Right lobe of liver (tissue), 6 donors: ENCODE measurements around the gene HDAC10. TPM values are rescaled to one million over a fixed set of nuclear protein-coding genes. Genes with fewer than 3 reads are reported as not detected.

Experiments
- ATAC-seq, 4 donors: fragments of 200-7000 bp; cut with Tn5 transposase; one replicate each; pipeline ENCODE4 v1.9.1; 2020; ENCODE audit warnings: mild to moderate bottlenecking in 4 of 4, moderate library complexity in 4 of 4
- DNase-seq, 3 donors: peaks; one replicate each; pipeline ENCODE4 v3.0.0-alpha.2; 2020
- H3K27ac ChIP-seq, 3 donors: fragments of 200-600 bp; one replicate each; pipeline ENCODE4 v1.8.0; 2022
- H3K27me3 ChIP-seq, 2 donors: fragments of 200-600 bp; one replicate each; pipeline ENCODE4 v1.8.0; 2022
- H3K36me3 ChIP-seq, 4 donors: fragments of 200-600 bp; sonication (generic) in 1 of 4; one replicate each; pipeline versions ENCODE4 v1.5.1 to v1.8.0; 2017 to 2022; ENCODE audit warnings: control low read depth in 1 of 4
- H3K4me1 ChIP-seq, 4 donors: fragments of 200-600 bp; sonication (generic) in 1 of 4; one replicate each; pipeline versions ENCODE4 v1.5.1 to v1.8.0; 2017 to 2022; ENCODE audit warnings: control low read depth in 1 of 4
- H3K4me3 ChIP-seq, 3 donors: fragments of 200-600 bp; one replicate each; pipeline ENCODE4 v1.8.0; 2022
- H3K9me3 ChIP-seq, 4 donors: fragments of 200-600 bp; sonication (generic) in 1 of 4; one replicate each; pipeline versions ENCODE4 v1.5.1 to v1.8.0; 2017 to 2022; ENCODE audit warnings: control low read depth in 1 of 4
- CTCF ChIP-seq, 4 donors: fragments of 200-600 bp in 3 of 4; fragments of 450-650 bp in 1 of 4; IDR thresholded peaks; one replicate each; pipeline versions ENCODE4 v1.5.1 to v1.8.0; 2016 to 2022; ENCODE audit warnings: antibody characterized with exemption in 4 of 4, mild to moderate bottlenecking in 2 of 4
- POLR2A ChIP-seq: fragments of 450-650 bp; IDR thresholded peaks from one replicate; pipeline ENCODE4 v1.6.1; 2017; ENCODE audit warnings: antibody characterized with exemption, mild to moderate bottlenecking
- WGBS: methylation state at CpG from one replicate; pipeline ENCODE4 v1.1.6; 2018; ENCODE audit warnings: low coverage, low lambda C conversion rate; ENCODE audit not compliant: insufficient coverage; ENCODE audit errors: missing lambda C conversion rate; 5-methylcytosine and 5-hydroxymethylcytosine counted together
- intact Hi-C, 2 donors: fragments of 100-400 bp; cut with DNase I; formaldehyde crosslinking; loops; one replicate each; pipeline versions ENCODE4 v1.11.2 to v1.14.1; 2022
- total RNA-seq, 6 experiments: library from RNA; depleted of rRNA in 2 of 6; stranded (reverse); fragments of >200 nt in 2 of 6; fragmentation: NEBNext Ultra II Directional in 3 of 6; extraction: Animal tissue kit (Norgen Biotek cat#: 25700) in 3 of 6; gene quantifications; one replicate each; pipeline versions ENCODE4 v1.1.0 to v1.2.4, GENCODE V29; 2016 to 2023
- donor health status: DM: no; HTN: yes; CAD: no.
- donor health status: DM: no; HTN: no; CAD: no.
- donor health status: DM: no; HTN: no; CAD: no.
- donor health status: DM: no; HTN: yes; CAD: no.
- donor health status: DM: no; HTN: yes; CAD: no.

Gene HDAC10
- total RNA-seq, 6 experiments from 2014 or later: 19.6 to 30.5 (median 23.0) TPM

- intact Hi-C loops: no loop called here
- DNase-seq: peak in 1 of 3 donors; percentile 12
- H3K36me3 ChIP-seq: peaks cover 0 to 38% (median 4%) of the 10 kb centered on the region in 4 donors
- no peak overlapping the region for H3K4me3 ChIP-seq
- WGBS: 98% methylated on average over 5 of the region's 9 CpGs
- H3K4me1 ChIP-seq: no peaks in the 10 kb centered on the region
- H3K9me3 ChIP-seq: no peaks in the 10 kb centered on the region
- TF ChIP-seq POLR2A: no peak
- TF ChIP-seq CTCF (IDR thresholded peaks at IDR 0.05): no peak
- H3K27me3 ChIP-seq: no peaks in the 10 kb centered on the region
- no peak for ATAC-seq
- H3K27ac ChIP-seq: no peak overlapping the region
Observed at GRCh38 chr22:50228366-50228765, 22.7 kb downstream of the HDAC10 start.

DNA sequence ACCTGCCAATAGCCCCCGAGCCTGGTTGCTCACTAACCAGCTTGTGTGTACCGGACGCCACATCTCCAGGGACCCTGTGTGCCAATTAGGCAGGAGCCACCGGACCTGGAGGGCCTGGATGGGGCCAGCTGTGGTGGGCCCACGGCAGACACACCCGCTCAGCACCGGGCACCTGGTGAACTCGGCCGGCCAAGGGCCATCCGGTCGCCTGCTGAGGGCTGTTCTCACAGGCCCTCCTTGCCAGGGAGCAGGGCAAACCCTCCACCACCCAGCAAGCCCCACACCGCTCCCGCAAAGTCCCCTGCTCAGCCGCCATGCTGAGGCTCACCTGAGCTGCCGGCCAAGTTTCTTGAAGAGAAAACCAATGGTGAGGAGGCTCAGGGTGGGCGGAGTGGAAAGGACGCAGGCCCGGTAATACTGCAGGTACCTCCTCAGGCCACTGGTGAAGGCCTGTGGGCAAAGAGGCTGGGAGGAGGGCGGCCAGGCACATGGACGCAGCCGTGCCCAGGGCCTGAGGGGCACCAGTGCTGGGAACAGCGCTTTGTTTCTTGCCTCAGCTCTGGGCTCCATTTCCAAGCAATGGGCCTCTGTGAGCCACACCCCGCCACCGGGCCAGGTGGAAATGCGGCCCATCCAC lies 23.4 kb downstream of the HDAC10 start:
- DNase-seq: no peak
- WGBS: 97% methylated on average over 5 of the region's 25 CpGs

DNA sequence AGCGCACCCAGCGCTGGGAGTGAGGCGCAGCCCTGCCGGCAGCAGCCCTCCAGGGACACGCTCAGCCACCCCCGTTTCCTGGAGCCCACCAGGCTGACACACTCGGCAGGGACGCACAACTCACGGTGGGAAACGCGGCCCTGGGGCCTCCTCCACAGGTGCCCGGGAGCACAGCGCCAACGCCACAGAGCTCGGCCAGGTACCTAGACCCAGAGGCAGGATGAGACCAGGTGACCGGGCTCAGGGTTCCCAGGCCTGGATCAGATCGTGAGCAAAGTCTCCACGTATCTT lies 24.2 kb downstream of the HDAC10 start:
- DNase-seq (no peak), ATAC-seq (no peak)
- no peak for TF ChIP-seq POLR2A
- no peak for TF ChIP-seq CTCF (IDR thresholded peaks at IDR 0.05)
- no peak overlapping the region for H3K27ac ChIP-seq
- H3K27me3 ChIP-seq: no peaks in the 10 kb centered on the region
- no CpG with 5 or more reads among the region's 18 CpGs for WGBS
- intact Hi-C loops: no loop called here
- no peak overlapping the region for H3K4me3 ChIP-seq
- peaks cover 0 to 43% (median 7%) of the 10 kb centered on the region in 4 donors for H3K36me3 ChIP-seq
- no peaks in the 10 kb centered on the region for H3K4me1 ChIP-seq
- H3K9me3 ChIP-seq: no peaks in the 10 kb centered on the region

More for the DNA sequence above, 23.4 kb downstream of the HDAC10 start:
- H3K27me3 ChIP-seq: no peaks in the 10 kb centered on the region
- no peaks in the 10 kb centered on the region for H3K9me3 ChIP-seq
- no peaks in the 10 kb centered on the region for H3K4me1 ChIP-seq
- no peak overlapping the region for H3K4me3 ChIP-seq
- ATAC-seq: no peak
- no peak overlapping the region for H3K27ac ChIP-seq
- peaks cover 0 to 38% (median 2%) of the 10 kb centered on the region in 4 donors for H3K36me3 ChIP-seq
- TF ChIP-seq POLR2A: no peak
- TF ChIP-seq CTCF (IDR thresholded peaks at IDR 0.05): no peak
- intact Hi-C loops: no loop called here

GRCh38 chr22:50226063-50226874 lies 24.8 kb downstream of the HDAC10 start:
- Histone ChIP-seq H3K4me1 (no peaks in the 10 kb centered on the region), H3K27ac (no peak overlapping the region), H3K36me3 (peaks cover 0 to 49% (median 8%) of the 10 kb centered on the region in 4 donors), H3K27me3 (no peaks in the 10 kb centered on the region), H3K4me3 (no peak overlapping the region), H3K9me3 (no peaks in the 10 kb centered on the region)
- intact Hi-C loops: no loop called here
- TF ChIP-seq POLR2A (no peak), CTCF (IDR thresholded peaks at IDR 0.05) (no peak)
- ATAC-seq: no peak
- DNase-seq: no peak
- WGBS: 87% methylated on average over 10 of the region's 31 CpGs
